Lower leg skin (tissue), 4 donors: ENCODE measurements around the gene PPP2CA. TPM values are rescaled to one million over a fixed set of nuclear protein-coding genes. Genes with fewer than 3 reads are reported as not detected.

ENCODE experiments used
- DNase-seq, 2 donors: peaks; one replicate each; pipeline ENCODE4 v3.0.0-alpha.2; 2019; ENCODE audit warnings: low spot score in 2 of 2
- H3K4me3 ChIP-seq: fragments of 200-600 bp; sonication (generic); 2 replicates; pipeline ENCODE4 v1.5.1; 2017; ENCODE audit warnings: mild to moderate bottlenecking, low read depth; ENCODE audit not compliant: poor library complexity, severe bottlenecking
- POLR2A ChIP-seq, 2 donors: fragments of 450-650 bp; IDR thresholded peaks; one replicate each; pipeline ENCODE4 v1.6.1; 2016 to 2017; ENCODE audit warnings: antibody characterized with exemption in 2 of 2, mild to moderate bottlenecking in 1 of 2, moderate library complexity in 1 of 2
- WGBS, 2 donors: methylation state at CpG; one replicate each; pipeline ENCODE4 v1.1.5; 2018; 5-methylcytosine and 5-hydroxymethylcytosine counted together
- intact Hi-C: fragments of 100-400 bp; cut with DNase I; formaldehyde crosslinking; loops from one replicate; pipeline ENCODE4 v1.15.0; 2023; ENCODE audit warnings: low total_unique reads
- total RNA-seq, 4 donors: library from RNA; depleted of rRNA; stranded (reverse); fragments of >200 nt; gene quantifications; one replicate each; pipeline ENCODE4 v1.1.0, GENCODE V29; 2016
- TF ChIP-seq, protein P1 (sequence below), 3 donors: fragments of 450-650 bp; IDR thresholded peaks; one replicate each; pipeline ENCODE4 v1.5.1; 2016; ENCODE audit warnings: antibody characterized with exemption in 3 of 3, mild to moderate bottlenecking in 3 of 3, moderate library complexity in 2 of 3

The PPP2CA gene
- total RNA-seq, 4 donors from 2014 or later: 174 to 293 (median 213) TPM

- TF ChIP-seq, protein P1, sequence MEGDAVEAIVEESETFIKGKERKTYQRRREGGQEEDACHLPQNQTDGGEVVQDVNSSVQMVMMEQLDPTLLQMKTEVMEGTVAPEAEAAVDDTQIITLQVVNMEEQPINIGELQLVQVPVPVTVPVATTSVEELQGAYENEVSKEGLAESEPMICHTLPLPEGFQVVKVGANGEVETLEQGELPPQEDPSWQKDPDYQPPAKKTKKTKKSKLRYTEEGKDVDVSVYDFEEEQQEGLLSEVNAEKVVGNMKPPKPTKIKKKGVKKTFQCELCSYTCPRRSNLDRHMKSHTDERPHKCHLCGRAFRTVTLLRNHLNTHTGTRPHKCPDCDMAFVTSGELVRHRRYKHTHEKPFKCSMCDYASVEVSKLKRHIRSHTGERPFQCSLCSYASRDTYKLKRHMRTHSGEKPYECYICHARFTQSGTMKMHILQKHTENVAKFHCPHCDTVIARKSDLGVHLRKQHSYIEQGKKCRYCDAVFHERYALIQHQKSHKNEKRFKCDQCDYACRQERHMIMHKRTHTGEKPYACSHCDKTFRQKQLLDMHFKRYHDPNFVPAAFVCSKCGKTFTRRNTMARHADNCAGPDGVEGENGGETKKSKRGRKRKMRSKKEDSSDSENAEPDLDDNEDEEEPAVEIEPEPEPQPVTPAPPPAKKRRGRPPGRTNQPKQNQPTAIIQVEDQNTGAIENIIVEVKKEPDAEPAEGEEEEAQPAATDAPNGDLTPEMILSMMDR (IDR thresholded peaks at IDR 0.05): no peak
- no peak for TF ChIP-seq POLR2A (IDR thresholded peaks at IDR 0.05)
- intact Hi-C loops: loop anchor here (10.0 kb wide), 1 partner anchor 397 kb away; no protein-coding TSS in a partner anchor
- DNase-seq: no peak
- no peak overlapping the region for H3K4me3 ChIP-seq
- WGBS, 2 donors: 76 to 85% methylated on average over 1 of the region's 1 CpG
These were observed 37.8 kb downstream of the PPP2CA start for GRCh38 chr5:134188092-134188491.

DNA sequence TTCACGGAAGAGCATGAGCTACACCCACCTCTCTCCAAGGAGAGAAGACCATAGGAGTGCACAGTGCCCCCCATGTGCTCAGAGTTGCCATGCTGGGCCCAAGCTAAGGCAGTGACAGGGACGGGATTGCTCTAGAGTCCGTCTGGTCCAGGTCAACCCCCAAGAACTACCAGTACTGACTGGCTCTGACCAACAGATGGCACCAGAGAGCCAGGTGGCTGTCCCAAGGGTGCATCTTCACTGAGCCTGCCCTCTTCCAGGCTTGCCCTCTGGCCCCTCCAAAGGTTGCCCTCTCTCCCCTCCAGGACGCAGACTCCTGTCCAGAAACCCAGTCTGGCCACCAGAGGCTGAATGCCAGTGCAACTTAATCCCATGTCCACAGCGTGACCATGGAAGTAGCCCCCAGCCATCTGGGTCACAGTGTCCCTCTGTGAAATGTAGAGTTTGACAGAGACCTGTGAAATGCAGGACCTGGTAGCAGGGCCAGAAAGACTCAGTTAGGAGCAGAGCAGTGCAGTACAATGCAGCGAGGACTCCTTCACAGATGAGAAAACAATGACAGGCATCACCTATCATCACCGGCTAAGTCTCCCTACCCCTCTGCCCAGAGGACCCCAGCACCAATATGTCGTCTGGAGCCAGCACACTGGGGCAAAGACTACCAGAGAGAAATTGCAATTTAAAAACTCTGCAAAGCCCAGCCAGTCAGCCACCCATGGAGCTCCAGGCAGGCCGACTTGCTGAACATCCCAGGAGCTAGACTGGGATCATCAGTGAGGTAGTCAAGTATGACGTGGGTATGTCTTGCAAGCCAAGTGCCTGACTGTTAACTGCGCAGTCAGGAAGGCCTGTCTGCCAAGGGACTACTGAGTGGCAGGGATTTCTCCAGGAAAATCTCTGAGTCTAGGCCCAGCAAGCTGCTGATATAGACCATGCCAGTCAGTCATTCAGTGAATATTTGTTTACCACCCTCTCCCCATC lies 41.4 kb downstream of the PPP2CA start:
- H3K4me3 ChIP-seq: no peak overlapping the region
- TF ChIP-seq POLR2A (IDR thresholded peaks at IDR 0.05): no peak
- TF ChIP-seq, protein P1 (IDR thresholded peaks at IDR 0.05): peak in 1 of 3 donors; percentile 89
- intact Hi-C loops: loop anchor here (5.0 to 10.0 kb wide), 2 partner anchors 108 to 400 kb away; no protein-coding TSS in a partner anchor
- 55 to 63% methylated on average over 10 to 11 of the region's 11 CpGs for WGBS, 2 donors
- peak; percentile 48 to 91 for DNase-seq

DNA sequence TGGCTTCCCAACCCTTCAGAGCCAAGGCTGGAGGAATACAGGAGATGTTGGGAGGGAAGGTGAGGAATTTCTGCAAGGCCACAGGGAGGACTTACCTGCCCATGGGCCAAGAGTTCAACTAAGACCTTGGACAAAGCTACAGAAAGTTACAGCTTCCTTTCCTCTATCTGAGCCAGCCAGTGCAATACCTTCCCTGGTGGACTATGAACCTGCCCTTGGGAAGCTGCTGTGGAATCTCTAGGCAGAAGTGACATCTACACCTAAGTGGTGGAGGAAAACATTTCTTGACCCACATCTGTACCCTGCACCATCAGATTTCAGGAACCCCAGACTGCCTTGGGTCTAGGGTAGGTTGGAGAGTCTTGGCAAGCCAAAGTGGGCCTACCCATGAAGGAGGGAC lies 42.4 kb downstream of the PPP2CA start:
- intact Hi-C loops: loop anchor here (5.0 to 10.0 kb wide), 2 partner anchors 109 to 401 kb away; no protein-coding TSS in a partner anchor
- no peak for TF ChIP-seq POLR2A (IDR thresholded peaks at IDR 0.05)
- TF ChIP-seq, protein P1 (IDR thresholded peaks at IDR 0.05): no peak
- no peak overlapping the region for H3K4me3 ChIP-seq
- DNase-seq: no peak

- no peak for DNase-seq
- intact Hi-C loops: no loop called here
- 64 to 72% methylated on average over 3 of the region's 3 CpGs for WGBS, 2 donors
- H3K4me3 ChIP-seq: no peak overlapping the region
- TF ChIP-seq POLR2A (IDR thresholded peaks at IDR 0.05): no peak
- TF ChIP-seq, protein P1 (IDR thresholded peaks at IDR 0.05): no peak
These were observed 47.8 kb downstream of the PPP2CA start for GRCh38 chr5:134178096-134178419.

DNA sequence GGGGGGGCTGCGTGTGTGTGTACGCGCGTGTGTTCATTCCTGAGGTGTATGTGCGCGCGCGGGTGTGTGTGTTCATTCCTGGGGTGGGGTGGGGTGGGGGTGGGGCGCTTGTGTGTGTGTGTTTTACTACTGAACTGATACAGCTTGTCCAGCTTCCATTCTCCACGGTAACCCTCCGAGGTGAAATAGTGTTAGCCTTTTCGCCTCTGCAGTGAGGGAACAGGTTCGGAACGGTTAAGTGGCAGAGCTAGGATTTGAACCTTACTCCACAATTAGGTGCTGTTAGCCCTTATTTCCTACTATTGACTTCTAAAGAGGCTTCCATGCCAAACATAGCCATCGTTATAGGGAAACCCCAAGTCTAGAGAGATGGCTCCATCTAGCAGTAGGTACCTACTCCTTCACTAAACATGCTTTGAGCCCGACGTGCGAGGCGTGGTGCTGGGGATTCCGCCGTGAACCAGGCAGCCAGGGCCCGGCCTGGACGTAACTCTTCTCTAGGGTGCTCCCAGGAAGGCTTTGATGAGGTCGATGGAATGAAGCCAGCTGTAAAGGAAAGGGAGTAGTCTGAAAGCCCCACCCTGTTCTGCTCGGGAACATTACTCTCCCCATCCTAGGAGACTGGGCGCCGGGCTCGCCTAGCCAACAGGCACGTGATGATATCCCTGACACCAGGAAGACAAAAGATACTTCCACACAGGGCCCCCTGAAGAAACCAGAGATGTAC lies 48.3 kb downstream of the PPP2CA start:
- intact Hi-C loops: no loop called here
- TF ChIP-seq POLR2A (IDR thresholded peaks at IDR 0.05): no peak
- TF ChIP-seq, protein P1 (IDR thresholded peaks at IDR 0.05): no peak
- peak; percentile 75 to 92 for DNase-seq
- H3K4me3 ChIP-seq: peak overlapping the region; percentile 82
- WGBS, 2 donors: 11 to 15% methylated on average over 29 of the region's 29 CpGs
